ENCODE results near the gene C13orf46.

The C13orf46 gene

GRCh38 chr13:113938246-113938645 is 35.6 kb downstream of the C13orf46 start:
- DNase-seq (ENCODE audit: low read depth): no peak

- DNase-seq (ENCODE audit: low read depth): no peak
Observed at GRCh38 chr13:113937527-113938180, 36.2 kb downstream of the C13orf46 start.

GRCh38 chr13:113937073-113937472 is 36.8 kb downstream of the C13orf46 start:
- DNase-seq (ENCODE audit: low read depth): no peak

GRCh38 chr13:113936166-113936965 is 37.5 kb downstream of the C13orf46 start:
- DNase-seq (ENCODE audit: low read depth): no peak

- no peak for DNase-seq (ENCODE audit: low read depth)
Observed at GRCh38 chr13:113935001-113935844, 38.7 kb downstream of the C13orf46 start.

- DNase-seq (ENCODE audit: low read depth): no peak
Observed at GRCh38 chr13:113934576-113934975, 39.3 kb downstream of the C13orf46 start.

- DNase-seq (ENCODE audit: low read depth): no peak
Observed at GRCh38 chr13:113933901-113934300, 40.0 kb downstream of the C13orf46 start.

- no peak for DNase-seq (ENCODE audit: low read depth)
Observed at GRCh38 chr13:113931841-113932459, 41.9 kb downstream of the C13orf46 start.

GRCh38 chr13:113930671-113931637 is 42.9 kb downstream of the C13orf46 start:
- DNase-seq (ENCODE audit: low read depth): peak; percentile 59

- DNase-seq (ENCODE audit: low read depth): no peak
Observed at GRCh38 chr13:113929628-113930615, 44.0 kb downstream of the C13orf46 start.

GRCh38 chr13:113928685-113929627 is 44.9 kb downstream of the C13orf46 start:
- no peak for DNase-seq (ENCODE audit: low read depth)

- no peak for DNase-seq (ENCODE audit: low read depth)
Observed at GRCh38 chr13:113927661-113928581, 46.0 kb downstream of the C13orf46 start.

- DNase-seq (ENCODE audit: low read depth): no peak
Observed at GRCh38 chr13:113926951-113927660, 46.8 kb downstream of the C13orf46 start.

- DNase-seq (ENCODE audit: low read depth): no peak
Observed at GRCh38 chr13:113926301-113926761, 47.5 kb downstream of the C13orf46 start.

- no peak for DNase-seq (ENCODE audit: low read depth)
Observed at GRCh38 chr13:113924184-113924901, 49.5 kb downstream of the C13orf46 start.
